ENCODE results near the gene TUBG2. TPM values are rescaled to one million over a fixed set of nuclear protein-coding genes. Genes with fewer than 3 reads are reported as not detected.
"Not testable (repeated sequence)": the region's sequence is repeated elsewhere in the genome, so short reads cannot be mapped to it uniquely, and the experiment has no call there.

TUBG2 gene
- total RNA-seq, 1 donor from 2014 or later, result 15.6 TPM

- H3K36me3 ChIP-seq, result no peaks in the 10 kb centered on the region
- H3K4me1 ChIP-seq, result peaks cover 15% of the 10 kb centered on the region
- no peak overlapping the region for H3K27ac ChIP-seq (replicated peaks)
- TF ChIP-seq CTCF (IDR thresholded peaks at IDR 0.05; ENCODE audit: borderline replicate concordance), result no peak
- H3K4me3 ChIP-seq, result no peak overlapping the region
- no peaks in the 10 kb centered on the region for H3K27me3 ChIP-seq (ENCODE audit: low read depth)
- no peak for DNase-seq
- no peaks in the 10 kb centered on the region for H3K9me3 ChIP-seq (replicated peaks)
- intact Hi-C loops (cut with micrococcal nuclease), result no loop called here
Observed at GRCh38 chr17:42651392-42651791, 7.7 kb upstream of the TUBG2 start.

- H3K9me3 ChIP-seq (replicated peaks), result no peaks in the 10 kb centered on the region
- H3K27me3 ChIP-seq (ENCODE audit: low read depth), result no peaks in the 10 kb centered on the region
- DNase-seq, result peak; percentile 72
- no peak for TF ChIP-seq CTCF (IDR thresholded peaks at IDR 0.05; ENCODE audit: borderline replicate concordance)
- H3K36me3 ChIP-seq, result no peaks in the 10 kb centered on the region
- peak overlapping the region; percentile 80 for H3K27ac ChIP-seq (replicated peaks)
- intact Hi-C loops (cut with micrococcal nuclease), result no loop called here
- peak overlapping the region; percentile 58 for H3K4me3 ChIP-seq
- H3K4me1 ChIP-seq, result peaks cover 15% of the 10 kb centered on the region
Observed at GRCh38 chr17:42653179-42654124, 5.6 kb upstream of the TUBG2 start.

- Histone ChIP-seq H3K36me3 (no peaks in the 10 kb centered on the region), H3K4me3 (no peak overlapping the region), H3K9me3 (replicated peaks) (no peaks in the 10 kb centered on the region), H3K4me1 (peaks cover 32% of the 10 kb centered on the region), H3K27me3 (ENCODE audit: low read depth) (no peaks in the 10 kb centered on the region), H3K27ac (replicated peaks) (no peak overlapping the region)
- intact Hi-C loops (cut with micrococcal nuclease), result no loop called here
- DNase-seq, result no peak
- no peak for TF ChIP-seq CTCF (IDR thresholded peaks at IDR 0.05; ENCODE audit: borderline replicate concordance)
Observed at GRCh38 chr17:42655528-42655927, 3.6 kb upstream of the TUBG2 start.

- H3K4me1 ChIP-seq, result peaks cover 42% of the 10 kb centered on the region
- no peaks in the 10 kb centered on the region for H3K27me3 ChIP-seq (ENCODE audit: low read depth)
- peaks cover 11% of the 10 kb centered on the region for H3K36me3 ChIP-seq
- TF ChIP-seq CTCF (IDR thresholded peaks at IDR 0.05; ENCODE audit: borderline replicate concordance), result no peak
- no peak overlapping the region for H3K4me3 ChIP-seq
- no peaks in the 10 kb centered on the region for H3K9me3 ChIP-seq (replicated peaks)
- intact Hi-C loops (cut with micrococcal nuclease), result no loop called here
- DNase-seq, result no peak
- no peak overlapping the region for H3K27ac ChIP-seq (replicated peaks)
Observed at GRCh38 chr17:42657824-42658588, 1.1 kb upstream of the TUBG2 start.

- H3K27ac ChIP-seq (replicated peaks); H3K9me3 ChIP-seq (replicated peaks); intact Hi-C loops (cut with micrococcal nuclease); DNase-seq; H3K27me3 ChIP-seq (ENCODE audit: low read depth): not testable (repeated sequence)
- peak overlapping the region; percentile 90 for H3K4me3 ChIP-seq
- H3K4me1 ChIP-seq, result peaks cover 31% of the 10 kb centered on the region
- H3K36me3 ChIP-seq, result peaks cover 30% of the 10 kb centered on the region
Observed at GRCh38 chr17:42659932-42660274, 819 bp downstream of the TUBG2 start.
